ENCODE data around the gene SNAPC5.

The SNAPC5 gene

DNA sequence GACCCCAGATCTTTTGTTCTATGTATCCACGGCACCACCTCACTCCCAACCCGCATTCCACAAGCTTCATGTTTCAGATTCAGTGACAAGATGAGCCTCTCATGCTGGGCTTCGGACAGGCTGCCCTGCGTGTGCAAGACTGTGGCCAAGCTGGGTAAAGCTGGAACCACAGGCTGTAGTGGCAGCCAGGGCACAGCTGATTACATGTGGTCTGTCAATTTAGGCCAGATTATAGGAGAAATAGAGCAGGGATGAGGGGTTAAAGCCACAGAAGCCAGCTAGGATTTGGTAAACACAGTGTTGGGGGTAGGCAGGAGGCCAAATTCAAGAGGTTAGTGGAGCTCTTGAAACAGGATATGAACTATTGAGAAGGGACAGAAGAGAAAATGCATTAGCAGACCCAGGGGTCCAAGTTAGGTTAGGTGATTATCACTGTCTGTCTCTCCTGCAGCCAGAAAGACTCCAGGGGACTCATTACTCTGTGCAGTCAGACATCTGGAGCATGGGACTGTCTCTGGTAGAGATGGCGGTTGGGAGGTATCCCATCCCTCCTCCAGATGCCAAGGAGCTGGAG, 12.9 kb downstream of the SNAPC5 start:
- no peak overlapping the region for H3K4me3 ChIP-seq (ENCODE audit: low read length)
- H3K36me3 ChIP-seq (replicated peaks; ENCODE audit: insufficient read depth, low read length) = no peaks in the 10 kb centered on the region
- no peaks in the 10 kb centered on the region; the same call in 1 of the 2 replicates for H4K20me1 ChIP-seq (ENCODE audit: insufficient read depth, low read length)
- H3K4me1 ChIP-seq (ENCODE audit: low read length) = no peaks in the 10 kb centered on the region
- no peaks in the 10 kb centered on the region for H3K9me3 ChIP-seq (replicated peaks; ENCODE audit: insufficient read depth, low read length)
- H3K27me3 ChIP-seq (replicated peaks; ENCODE audit: insufficient read depth, low read length) = no peaks in the 10 kb centered on the region
- no peaks in the 10 kb centered on the region for H3F3A ChIP-seq (ENCODE audit: insufficient read depth, low read length)
- no peak overlapping the region for H3K27ac ChIP-seq (ENCODE audit: low read length)
- TF ChIP-seq EZH2 (optimal IDR thresholded peaks at IDR 0.05; ENCODE audit: low read depth, low read length) (no peak), EZH2phosphoT487 (IDR thresholded peaks at IDR 0.05; ENCODE audit: low read length) (no peak)
- TF ChIP-seq, protein P1, sequence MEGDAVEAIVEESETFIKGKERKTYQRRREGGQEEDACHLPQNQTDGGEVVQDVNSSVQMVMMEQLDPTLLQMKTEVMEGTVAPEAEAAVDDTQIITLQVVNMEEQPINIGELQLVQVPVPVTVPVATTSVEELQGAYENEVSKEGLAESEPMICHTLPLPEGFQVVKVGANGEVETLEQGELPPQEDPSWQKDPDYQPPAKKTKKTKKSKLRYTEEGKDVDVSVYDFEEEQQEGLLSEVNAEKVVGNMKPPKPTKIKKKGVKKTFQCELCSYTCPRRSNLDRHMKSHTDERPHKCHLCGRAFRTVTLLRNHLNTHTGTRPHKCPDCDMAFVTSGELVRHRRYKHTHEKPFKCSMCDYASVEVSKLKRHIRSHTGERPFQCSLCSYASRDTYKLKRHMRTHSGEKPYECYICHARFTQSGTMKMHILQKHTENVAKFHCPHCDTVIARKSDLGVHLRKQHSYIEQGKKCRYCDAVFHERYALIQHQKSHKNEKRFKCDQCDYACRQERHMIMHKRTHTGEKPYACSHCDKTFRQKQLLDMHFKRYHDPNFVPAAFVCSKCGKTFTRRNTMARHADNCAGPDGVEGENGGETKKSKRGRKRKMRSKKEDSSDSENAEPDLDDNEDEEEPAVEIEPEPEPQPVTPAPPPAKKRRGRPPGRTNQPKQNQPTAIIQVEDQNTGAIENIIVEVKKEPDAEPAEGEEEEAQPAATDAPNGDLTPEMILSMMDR (IDR thresholded peaks at IDR 0.05; ENCODE audit: low read length) = no peak
- no peak overlapping the region for H3K9ac ChIP-seq (ENCODE audit: low read length)
- no peak overlapping the region for H2AFZ ChIP-seq (ENCODE audit: low read length)
- no peaks in the 10 kb centered on the region for H3K79me2 ChIP-seq (ENCODE audit: low read length)
- no peaks in the 10 kb centered on the region for H3K9me2 ChIP-seq (replicated peaks; ENCODE audit: insufficient read depth, low read length)
- H3K4me2 ChIP-seq (ENCODE audit: low read depth, low read length) = no peak overlapping the region
- no peak for DNase-seq

DNA sequence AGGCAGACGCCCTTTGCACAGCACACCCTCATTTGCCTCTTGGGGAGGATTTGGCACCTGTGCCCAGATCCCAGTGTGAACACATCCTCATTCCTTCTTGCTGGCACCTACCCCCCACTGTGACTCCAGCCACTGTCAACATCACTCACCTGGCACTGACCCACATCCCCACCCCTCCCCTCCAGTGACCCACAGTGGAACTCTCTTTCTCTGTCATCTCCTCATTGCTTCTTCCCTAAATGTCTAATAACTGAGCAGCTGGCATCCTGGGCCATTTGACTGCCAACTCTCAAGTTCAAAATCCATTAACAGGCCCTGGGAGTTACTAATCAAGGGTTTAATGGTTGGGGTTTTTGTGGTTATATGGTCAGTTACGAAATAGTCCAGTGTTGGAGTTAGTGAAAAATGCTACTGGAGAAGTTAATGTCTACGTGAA, 14.4 kb downstream of the SNAPC5 start:
- no peak overlapping the region for H3K4me3 ChIP-seq (ENCODE audit: low read length)
- H3K27ac ChIP-seq (ENCODE audit: low read length) = no peak overlapping the region
- H3K79me2 ChIP-seq (ENCODE audit: low read length) = no peaks in the 10 kb centered on the region
- no peaks in the 10 kb centered on the region for H3K4me1 ChIP-seq (ENCODE audit: low read length)
- no peak for DNase-seq
- no peaks in the 10 kb centered on the region for H3K9me2 ChIP-seq (replicated peaks; ENCODE audit: insufficient read depth, low read length)
- no peak overlapping the region for H2AFZ ChIP-seq (ENCODE audit: low read length)
- no peaks in the 10 kb centered on the region for H3K36me3 ChIP-seq (replicated peaks; ENCODE audit: insufficient read depth, low read length)
- no peaks in the 10 kb centered on the region; the same call in 1 of the 2 replicates for H4K20me1 ChIP-seq (ENCODE audit: insufficient read depth, low read length)
- H3K27me3 ChIP-seq (replicated peaks; ENCODE audit: insufficient read depth, low read length) = no peaks in the 10 kb centered on the region
- no peaks in the 10 kb centered on the region for H3K9me3 ChIP-seq (replicated peaks; ENCODE audit: insufficient read depth, low read length)
- H3K9ac ChIP-seq (ENCODE audit: low read length) = no peak overlapping the region
- H3F3A ChIP-seq (ENCODE audit: insufficient read depth, low read length) = no peaks in the 10 kb centered on the region
- TF ChIP-seq, protein P1 (IDR thresholded peaks at IDR 0.05; ENCODE audit: low read length) = no peak
- TF ChIP-seq EZH2phosphoT487 (IDR thresholded peaks at IDR 0.05; ENCODE audit: low read length) = no peak
- no peak for TF ChIP-seq EZH2 (optimal IDR thresholded peaks at IDR 0.05; ENCODE audit: low read depth, low read length)
- no peak overlapping the region for H3K4me2 ChIP-seq (ENCODE audit: low read depth, low read length)

DNA sequence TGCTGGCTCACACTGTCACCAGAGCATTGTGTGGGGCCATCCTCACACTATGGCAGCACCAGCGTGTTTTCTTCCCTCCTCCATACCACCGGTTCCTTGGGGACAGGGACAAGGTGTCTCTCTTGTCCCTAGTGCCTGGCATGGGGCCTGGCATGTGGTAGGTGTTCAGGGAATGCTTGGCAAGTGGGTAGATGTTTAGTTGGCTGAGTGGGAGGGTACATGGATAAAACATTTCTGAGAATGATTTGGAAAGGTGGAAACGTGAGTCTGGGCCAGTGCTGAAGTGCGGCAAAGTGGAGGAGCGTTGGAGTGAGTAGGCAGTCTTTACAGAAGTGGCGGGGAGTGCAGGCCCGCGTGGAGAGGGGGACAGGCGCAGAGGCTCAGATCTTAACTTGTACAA, 15.0 kb downstream of the SNAPC5 start:
- H3K79me2 ChIP-seq (ENCODE audit: low read length) = no peaks in the 10 kb centered on the region
- no peaks in the 10 kb centered on the region for H3K4me1 ChIP-seq (ENCODE audit: low read length)
- no peak overlapping the region for H3K9ac ChIP-seq (ENCODE audit: low read length)
- H4K20me1 ChIP-seq (ENCODE audit: insufficient read depth, low read length) = no peaks in the 10 kb centered on the region
- H3K4me3 ChIP-seq (ENCODE audit: low read length) = no peak overlapping the region
- H3K27ac ChIP-seq (ENCODE audit: low read length) = no peak overlapping the region
- no peak overlapping the region for H2AFZ ChIP-seq (ENCODE audit: low read length)
- no peak for DNase-seq
- TF ChIP-seq, protein P1 (IDR thresholded peaks at IDR 0.05; ENCODE audit: low read length) = no peak
- TF ChIP-seq EZH2phosphoT487 (IDR thresholded peaks at IDR 0.05; ENCODE audit: low read length) (no peak), EZH2 (optimal IDR thresholded peaks at IDR 0.05; ENCODE audit: low read depth, low read length) (no peak)
- no peaks in the 10 kb centered on the region for H3K36me3 ChIP-seq (replicated peaks; ENCODE audit: insufficient read depth, low read length)
- H3K27me3 ChIP-seq (replicated peaks; ENCODE audit: insufficient read depth, low read length) = no peaks in the 10 kb centered on the region
- no peaks in the 10 kb centered on the region for H3K9me2 ChIP-seq (replicated peaks; ENCODE audit: insufficient read depth, low read length)
- H3K9me3 ChIP-seq (replicated peaks; ENCODE audit: insufficient read depth, low read length) = no peaks in the 10 kb centered on the region
- no peaks in the 10 kb centered on the region for H3F3A ChIP-seq (ENCODE audit: insufficient read depth, low read length)
- no peak overlapping the region for H3K4me2 ChIP-seq (ENCODE audit: low read depth, low read length)

Measured in MM.1S (cell line).